Measurements from ENCODE around the gene LAMP1.

LAMP1 gene

DNA sequence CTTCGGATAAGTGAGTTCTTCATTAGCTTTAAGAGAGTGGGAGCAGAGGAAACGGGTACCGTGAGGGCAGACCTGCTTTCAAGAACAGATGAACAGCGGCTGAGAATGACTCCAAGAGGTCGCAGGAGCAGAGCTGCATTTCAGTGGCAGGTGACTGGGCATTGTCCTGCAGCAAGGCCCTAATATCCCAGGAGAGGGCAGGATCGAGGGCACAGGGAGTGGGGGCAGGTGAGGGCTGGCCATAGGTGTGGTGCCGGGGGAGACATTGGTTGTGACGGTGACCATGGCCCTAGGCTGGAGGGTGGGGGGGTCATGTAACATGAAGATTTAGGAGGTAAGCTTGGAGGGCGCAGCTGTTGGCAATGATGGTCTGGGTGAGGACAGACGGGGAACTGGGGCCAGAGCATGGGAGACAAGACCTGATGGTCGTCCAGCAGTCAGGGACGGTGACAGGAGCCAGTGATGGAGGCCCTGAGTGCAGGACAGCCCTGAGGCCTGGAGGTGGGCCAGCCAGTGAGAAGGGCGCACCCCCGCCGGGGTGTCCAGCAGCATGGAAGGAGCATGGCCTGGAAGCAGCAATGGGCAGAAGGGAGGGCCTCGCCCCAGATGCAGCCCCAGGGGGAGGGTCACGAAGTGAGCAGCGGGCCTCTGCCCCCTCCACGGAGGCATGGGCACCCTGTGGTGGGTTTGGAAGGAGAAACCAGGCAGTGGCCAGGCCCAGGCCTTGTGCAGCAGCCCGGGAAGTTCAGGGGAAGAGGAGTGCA, 29.2 kb upstream of the LAMP1 start:
- TF ChIP-seq CEBPB (IDR thresholded peaks at IDR 0.05), result no peak

DNA sequence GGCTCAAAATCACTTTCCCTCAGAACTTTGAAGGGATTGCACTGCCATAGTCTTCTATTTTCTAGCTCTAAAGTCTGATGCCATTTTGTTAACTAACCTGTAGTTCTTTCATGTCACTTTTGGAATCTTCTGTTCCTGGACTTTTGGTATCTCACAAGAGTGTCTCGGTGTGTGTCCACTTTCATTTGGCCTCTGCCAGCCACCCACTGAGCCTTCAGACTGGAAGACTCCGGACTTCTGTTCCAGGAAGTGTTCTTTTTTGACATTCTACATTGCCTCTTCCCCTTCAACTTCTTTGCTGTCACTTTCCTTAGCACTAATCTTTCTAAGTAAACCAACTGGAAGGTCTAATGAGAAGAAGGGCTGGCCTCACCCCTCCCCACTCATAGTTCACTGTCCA, 25.0 kb upstream of the LAMP1 start:
- TF ChIP-seq ZBTB7A (IDR thresholded peaks at IDR 0.05; ENCODE audit: low read depth), result no peak
- no peak for TF ChIP-seq TAF1 (IDR thresholded peaks at IDR 0.05; ENCODE audit: low read depth)
- no peak for TF ChIP-seq EGR1 (IDR thresholded peaks at IDR 0.05)

DNA sequence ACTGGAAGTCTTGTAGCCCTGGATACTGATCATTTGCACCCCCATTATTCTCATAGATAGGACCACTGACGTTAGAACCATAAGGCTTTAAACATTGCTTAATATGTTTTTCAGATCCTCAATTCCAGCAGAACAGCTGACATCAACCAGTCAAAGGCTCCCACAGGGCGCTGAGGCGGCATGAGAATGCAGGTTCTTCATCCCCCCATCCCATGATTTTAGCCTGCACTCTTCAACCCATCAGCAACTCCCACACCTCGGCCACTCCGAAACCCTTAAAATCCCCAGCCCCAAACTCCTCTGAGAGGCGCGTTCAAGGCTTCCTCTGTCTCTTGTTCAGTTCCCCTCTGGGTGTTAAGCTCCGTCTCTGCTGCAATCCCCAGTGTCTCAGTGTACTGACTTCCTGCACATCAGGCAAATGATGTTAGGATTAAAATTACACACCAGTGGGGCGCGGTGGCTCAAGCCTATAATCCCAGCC, 24.3 kb upstream of the LAMP1 start:
- TF ChIP-seq RAD21 (IDR thresholded peaks at IDR 0.05; ENCODE audit: low read depth) (no peak), TCF12 (IDR thresholded peaks at IDR 0.05; ENCODE audit: low read depth) (no peak), EGR1 (IDR thresholded peaks at IDR 0.05) (no peak), CREB1 (IDR thresholded peaks at IDR 0.05; ENCODE audit: low read depth) (no peak), TAF1 (IDR thresholded peaks at IDR 0.05; ENCODE audit: low read depth) (no peak), ZBTB7A (IDR thresholded peaks at IDR 0.05; ENCODE audit: low read depth) (no peak), NFIC (IDR thresholded peaks at IDR 0.05) (no peak), TEAD4 (IDR thresholded peaks at IDR 0.05) (no peak), CEBPB (IDR thresholded peaks at IDR 0.05) (no peak), FOXM1 (IDR thresholded peaks at IDR 0.05; ENCODE audit: borderline replicate concordance, low read depth) (no peak), EP300 (IDR thresholded peaks at IDR 0.05; ENCODE audit: borderline replicate concordance) (no peak)
- TF ChIP-seq, protein P1, sequence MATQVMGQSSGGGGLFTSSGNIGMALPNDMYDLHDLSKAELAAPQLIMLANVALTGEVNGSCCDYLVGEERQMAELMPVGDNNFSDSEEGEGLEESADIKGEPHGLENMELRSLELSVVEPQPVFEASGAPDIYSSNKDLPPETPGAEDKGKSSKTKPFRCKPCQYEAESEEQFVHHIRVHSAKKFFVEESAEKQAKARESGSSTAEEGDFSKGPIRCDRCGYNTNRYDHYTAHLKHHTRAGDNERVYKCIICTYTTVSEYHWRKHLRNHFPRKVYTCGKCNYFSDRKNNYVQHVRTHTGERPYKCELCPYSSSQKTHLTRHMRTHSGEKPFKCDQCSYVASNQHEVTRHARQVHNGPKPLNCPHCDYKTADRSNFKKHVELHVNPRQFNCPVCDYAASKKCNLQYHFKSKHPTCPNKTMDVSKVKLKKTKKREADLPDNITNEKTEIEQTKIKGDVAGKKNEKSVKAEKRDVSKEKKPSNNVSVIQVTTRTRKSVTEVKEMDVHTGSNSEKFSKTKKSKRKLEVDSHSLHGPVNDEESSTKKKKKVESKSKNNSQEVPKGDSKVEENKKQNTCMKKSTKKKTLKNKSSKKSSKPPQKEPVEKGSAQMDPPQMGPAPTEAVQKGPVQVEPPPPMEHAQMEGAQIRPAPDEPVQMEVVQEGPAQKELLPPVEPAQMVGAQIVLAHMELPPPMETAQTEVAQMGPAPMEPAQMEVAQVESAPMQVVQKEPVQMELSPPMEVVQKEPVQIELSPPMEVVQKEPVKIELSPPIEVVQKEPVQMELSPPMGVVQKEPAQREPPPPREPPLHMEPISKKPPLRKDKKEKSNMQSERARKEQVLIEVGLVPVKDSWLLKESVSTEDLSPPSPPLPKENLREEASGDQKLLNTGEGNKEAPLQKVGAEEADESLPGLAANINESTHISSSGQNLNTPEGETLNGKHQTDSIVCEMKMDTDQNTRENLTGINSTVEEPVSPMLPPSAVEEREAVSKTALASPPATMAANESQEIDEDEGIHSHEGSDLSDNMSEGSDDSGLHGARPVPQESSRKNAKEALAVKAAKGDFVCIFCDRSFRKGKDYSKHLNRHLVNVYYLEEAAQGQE (IDR thresholded peaks at IDR 0.05; ENCODE audit: low read depth), result no peak
- TF ChIP-seq, protein P2, sequence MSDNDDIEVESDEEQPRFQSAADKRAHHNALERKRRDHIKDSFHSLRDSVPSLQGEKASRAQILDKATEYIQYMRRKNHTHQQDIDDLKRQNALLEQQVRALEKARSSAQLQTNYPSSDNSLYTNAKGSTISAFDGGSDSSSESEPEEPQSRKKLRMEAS (IDR thresholded peaks at IDR 0.05), result no peak
- TF ChIP-seq, protein P3, sequence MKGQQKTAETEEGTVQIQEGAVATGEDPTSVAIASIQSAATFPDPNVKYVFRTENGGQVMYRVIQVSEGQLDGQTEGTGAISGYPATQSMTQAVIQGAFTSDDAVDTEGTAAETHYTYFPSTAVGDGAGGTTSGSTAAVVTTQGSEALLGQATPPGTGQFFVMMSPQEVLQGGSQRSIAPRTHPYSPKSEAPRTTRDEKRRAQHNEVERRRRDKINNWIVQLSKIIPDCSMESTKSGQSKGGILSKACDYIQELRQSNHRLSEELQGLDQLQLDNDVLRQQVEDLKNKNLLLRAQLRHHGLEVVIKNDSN (IDR thresholded peaks at IDR 0.05), result no peak

DNA sequence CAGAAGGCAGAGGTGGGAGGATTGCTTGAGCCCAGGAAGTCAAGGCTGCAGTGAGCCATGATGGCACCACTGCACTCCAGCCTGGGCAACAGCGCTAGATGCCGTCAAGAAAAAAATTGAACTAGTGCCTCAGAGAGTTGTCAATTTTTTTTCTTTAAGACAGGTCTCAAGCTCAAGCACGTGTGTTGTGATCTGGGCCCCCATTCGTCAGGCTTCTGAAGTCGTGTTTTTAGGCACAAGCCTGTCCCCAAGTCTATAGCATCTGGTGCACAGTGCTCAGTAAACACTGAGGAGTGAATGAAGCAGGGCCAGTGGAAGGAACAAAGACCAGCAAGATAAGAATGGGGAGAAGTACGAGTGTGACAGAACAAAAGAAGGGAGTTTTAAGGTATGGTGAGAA, 23.7 kb upstream of the LAMP1 start:
- TF ChIP-seq, protein P3 (IDR thresholded peaks at IDR 0.05), result no peak
- TF ChIP-seq ZBTB7A (IDR thresholded peaks at IDR 0.05; ENCODE audit: low read depth) (no peak), EP300 (IDR thresholded peaks at IDR 0.05; ENCODE audit: borderline replicate concordance) (no peak), RAD21 (IDR thresholded peaks at IDR 0.05; ENCODE audit: low read depth) (no peak), TEAD4 (IDR thresholded peaks at IDR 0.05) (no peak), EGR1 (IDR thresholded peaks at IDR 0.05) (no peak), CEBPB (IDR thresholded peaks at IDR 0.05) (no peak), TCF12 (IDR thresholded peaks at IDR 0.05; ENCODE audit: low read depth) (no peak), YY1 (IDR thresholded peaks at IDR 0.05; ENCODE audit: low read depth) (no peak)
- TF ChIP-seq, protein P1 (IDR thresholded peaks at IDR 0.05; ENCODE audit: low read depth), result no peak

DNA sequence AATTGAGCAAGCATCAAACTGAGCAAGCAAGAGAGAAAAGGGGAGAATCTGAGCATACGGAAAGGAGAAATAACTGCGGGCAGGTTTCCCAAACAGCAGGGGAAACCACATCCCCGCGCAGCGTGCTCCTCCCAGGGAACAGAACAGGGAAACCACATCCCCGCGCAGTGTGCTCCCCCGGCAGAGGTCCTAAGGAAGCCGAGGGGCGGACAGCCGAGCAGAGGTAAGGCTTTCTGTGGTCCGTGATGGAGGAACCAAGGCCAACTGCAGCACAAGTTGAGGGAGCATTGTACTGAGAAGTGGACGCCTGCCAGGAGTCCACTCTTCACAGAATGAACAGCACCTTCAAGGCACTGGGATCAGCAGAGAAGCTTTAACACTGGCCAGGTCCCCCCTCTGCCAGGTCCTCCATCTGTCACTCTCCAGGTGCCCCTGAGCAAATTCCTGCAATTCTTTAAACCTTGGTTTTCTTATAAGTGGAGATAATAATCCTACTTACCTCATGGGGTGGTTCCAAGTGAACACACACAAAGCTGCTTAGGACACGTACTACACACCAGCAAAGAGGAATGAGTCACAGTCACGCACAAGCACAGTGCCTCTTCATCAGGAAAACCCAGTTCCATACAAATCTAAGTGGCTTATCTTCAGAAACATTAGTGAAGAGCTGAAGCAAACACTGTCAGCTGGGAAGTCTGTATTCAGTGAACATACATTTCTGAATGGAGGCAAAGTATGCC, 23.0 kb upstream of the LAMP1 start:
- no peak for TF ChIP-seq EP300 (IDR thresholded peaks at IDR 0.05; ENCODE audit: borderline replicate concordance)

DNA sequence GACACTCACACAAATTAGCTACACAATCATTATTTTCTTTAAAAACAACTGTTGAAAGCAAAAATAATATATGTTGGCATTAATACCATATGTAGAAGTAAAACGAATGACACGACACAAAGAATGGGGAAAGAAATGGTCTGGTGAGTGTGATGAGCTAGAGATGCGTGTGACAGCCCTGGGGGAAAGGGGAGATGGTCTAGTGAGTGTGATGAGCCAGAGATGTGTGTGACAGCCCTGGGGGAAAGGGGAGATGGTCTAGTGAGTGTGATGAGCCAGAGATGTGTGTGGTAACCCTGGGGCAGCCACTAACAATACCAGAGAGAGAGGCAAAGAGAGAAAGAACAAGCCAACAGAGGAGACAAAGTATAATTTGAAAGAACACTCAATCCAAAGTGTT, 22.3 kb upstream of the LAMP1 start:
- no peak for TF ChIP-seq NFIC (IDR thresholded peaks at IDR 0.05)

DNA sequence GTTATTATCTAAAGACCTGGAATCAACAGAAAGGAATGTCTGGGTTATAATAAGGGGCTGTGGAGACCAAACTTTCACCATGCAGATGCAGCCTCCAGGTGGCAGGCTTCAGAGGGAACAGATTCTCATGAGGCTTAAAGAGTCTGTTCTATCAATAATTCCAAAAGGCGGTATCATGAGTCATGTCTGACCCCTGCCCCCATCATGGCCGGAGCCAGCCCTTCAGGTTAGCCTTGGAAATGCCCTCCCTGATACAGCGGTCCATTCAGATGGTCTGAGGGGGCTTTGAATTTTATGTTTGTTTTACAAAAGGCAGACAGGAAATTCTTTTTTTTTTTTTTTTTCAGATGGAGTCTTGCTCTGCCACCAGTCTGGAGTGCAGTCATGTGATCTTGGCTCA, 21.7 kb upstream of the LAMP1 start:
- TF ChIP-seq RAD21 (IDR thresholded peaks at IDR 0.05; ENCODE audit: low read depth), result peak; percentile 42; the same call in 1 of the 2 replicates
- no peak for TF ChIP-seq TEAD4 (IDR thresholded peaks at IDR 0.05)
